EL (cell line): ENCODE results near the gene APOBEC3C.
"Not testable (repeated sequence)": the region's sequence is repeated elsewhere in the genome, so short reads cannot be mapped to it uniquely, and the experiment has no call there.

ENCODE experiments used
- DNase-seq: peaks from one replicate; pipeline ENCODE4 v3.0.0-alpha.2; 2016

APOBEC3C gene

DNA sequence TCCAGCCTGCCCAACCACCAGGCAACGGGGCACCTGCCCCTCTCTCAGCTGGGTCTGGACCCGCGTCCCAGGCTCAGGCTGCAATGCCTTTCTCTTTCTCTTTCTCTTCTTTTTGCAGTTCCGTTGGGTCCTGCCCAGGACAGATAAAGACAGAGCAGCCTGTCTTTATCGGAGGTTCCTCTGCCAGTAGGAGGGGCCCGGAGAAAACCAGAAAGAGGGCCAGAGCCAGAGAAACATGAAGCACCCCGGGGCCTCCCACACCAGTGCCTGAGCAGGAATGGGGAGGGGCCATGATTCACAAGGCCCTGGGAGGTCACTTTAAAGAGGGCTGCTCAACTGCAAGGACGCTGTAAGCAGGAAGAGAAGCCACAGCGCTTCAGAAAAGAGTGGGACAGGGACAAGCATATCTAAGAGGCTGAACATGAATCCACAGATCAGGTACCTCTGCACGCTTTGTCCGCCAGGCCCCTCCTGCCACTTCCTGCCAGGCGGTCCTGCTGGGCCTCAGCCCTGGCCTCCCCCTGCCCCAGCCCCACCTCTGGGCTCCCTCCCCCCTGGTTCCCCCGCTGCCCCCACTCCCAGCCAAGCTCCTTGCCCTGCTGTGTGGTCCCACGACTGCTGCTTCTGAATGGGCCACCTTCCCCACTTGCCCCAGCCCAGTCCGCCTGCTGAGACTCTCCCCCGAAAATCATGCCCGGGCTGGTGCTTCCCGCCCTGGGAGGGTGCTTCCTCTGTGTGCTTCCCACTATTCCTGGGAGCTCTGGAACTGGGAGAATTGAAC is at the start of gene APOBEC3C:
Gene APOBEC3C (plus strand): TSS at position 316 of the 781 bp plus-strand sequence. CDS start 106 bp downstream, at position 422.
- peak; percentile 95 for DNase-seq

- no peak for DNase-seq
These were observed 49.8 kb upstream of the APOBEC3C start for GRCh38 chr22:38964306-38964705.

DNA sequence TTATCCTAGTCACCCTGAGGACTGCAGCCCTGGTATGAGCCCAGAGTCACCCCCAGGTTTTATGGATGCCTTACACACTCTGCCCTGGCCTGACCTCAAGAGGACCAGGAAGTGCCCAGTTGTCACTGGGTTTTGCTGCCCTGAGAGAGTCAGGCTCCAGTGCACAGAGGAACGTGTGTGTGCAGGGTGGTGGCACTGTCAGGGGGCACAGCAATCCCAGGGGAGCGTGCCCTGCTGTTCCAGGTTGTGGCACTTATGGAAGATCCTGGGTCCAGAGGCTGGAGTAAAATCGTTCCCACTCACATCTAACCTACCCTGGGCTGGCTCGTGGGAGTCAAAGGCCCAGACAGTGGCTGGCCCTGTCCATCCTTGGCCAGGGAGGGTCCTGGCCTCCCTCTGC is 49.1 kb upstream of the APOBEC3C start:
- no peak for DNase-seq

GRCh38 chr22:38965614-38966379 is 48.3 kb upstream of the APOBEC3C start:
- DNase-seq = no peak

- DNase-seq = no peak
These were observed 47.7 kb upstream of the APOBEC3C start for GRCh38 chr22:38966380-38966702.

DNA sequence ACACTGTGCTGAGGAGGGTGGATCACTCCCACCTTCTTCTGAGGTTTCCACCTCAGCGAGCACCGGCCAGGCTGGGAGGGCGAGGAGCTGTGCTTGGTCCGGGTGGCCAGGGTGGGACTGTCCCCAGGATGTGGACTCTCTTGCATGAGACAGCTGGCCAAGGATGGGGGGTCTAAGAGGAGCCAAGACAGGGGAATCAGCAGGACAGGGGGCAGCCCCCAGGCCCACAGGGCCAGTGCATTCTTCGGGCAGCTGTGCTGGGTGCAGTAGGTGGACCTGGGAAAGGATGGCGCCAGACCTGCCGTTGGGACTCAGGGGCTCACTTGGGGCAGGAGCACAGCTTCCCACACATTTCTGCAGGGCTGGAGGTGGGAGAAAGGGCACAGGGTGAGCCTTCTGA is 47.1 kb upstream of the APOBEC3C start:
- DNase-seq = no peak

DNA sequence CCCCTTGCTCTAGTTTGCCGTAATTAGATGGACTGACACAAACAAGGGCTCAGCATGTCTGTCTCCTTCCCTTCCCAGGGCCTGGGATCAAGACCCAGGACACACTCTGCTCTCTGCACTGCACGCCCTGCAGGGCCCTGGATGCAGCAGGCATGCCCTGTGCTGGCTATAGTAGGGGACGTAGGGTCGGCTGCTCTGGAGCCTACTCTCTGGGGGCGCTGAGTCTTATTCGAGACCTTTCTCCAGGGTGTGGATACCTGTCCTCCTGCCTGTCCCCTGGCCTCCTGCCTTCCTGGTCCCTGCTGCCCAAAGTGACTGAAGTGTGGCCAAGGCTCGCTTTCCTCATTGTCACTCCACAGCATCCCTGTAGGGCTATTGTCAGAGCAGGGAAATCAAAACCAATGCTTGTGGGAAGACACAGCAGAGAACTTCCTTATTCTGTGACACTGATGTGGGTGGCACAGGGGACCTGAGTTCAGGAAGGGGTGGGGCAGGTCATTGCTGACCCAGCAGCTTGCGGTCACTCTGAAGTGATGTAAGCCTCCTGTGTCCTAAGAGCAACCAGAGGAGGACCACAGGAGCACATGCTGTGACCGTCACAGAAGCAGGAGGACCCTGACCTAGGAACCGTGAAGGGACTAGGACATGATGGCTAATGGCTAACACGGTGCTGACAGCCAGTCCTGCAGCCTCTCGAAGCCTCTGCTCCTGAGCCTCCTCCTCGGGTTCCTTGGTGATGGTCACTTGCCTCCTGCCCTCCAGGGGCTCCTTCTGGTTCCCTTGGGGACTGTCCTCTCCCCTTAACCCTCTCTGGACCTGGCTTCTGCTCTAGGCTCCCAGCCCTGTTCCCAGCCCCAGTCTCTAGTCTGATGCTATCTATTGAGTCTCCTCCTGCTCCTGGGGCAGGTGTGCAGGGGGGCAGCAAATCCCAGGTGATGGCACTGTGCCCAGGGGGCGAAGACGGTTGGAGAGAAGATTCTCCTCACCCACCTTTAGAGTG is 46.3 kb upstream of the APOBEC3C start:
- no peak for DNase-seq

DNA sequence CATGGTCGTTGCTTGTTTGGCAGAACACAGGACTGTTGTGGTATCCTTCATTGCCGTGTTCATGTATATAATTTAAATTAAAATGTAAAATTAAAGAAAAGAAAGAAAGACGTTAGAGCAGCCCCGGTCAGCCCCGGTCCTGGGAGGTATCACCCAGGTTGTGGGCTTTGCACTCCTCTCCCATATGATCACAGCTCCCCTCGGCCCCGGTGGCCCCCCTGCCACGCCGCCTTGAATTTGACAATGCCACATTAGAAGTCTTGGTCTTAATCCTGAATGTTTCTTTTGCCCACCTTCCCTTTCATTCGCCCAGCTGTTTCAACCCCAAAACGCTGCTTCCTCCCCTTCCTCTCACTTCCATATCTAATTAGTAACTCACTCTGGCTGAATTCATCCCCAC is 45.3 kb upstream of the APOBEC3C start:
- no peak for DNase-seq

GRCh38 chr22:38970551-38970950 is 43.5 kb upstream of the APOBEC3C start:
- DNase-seq = no peak

DNA sequence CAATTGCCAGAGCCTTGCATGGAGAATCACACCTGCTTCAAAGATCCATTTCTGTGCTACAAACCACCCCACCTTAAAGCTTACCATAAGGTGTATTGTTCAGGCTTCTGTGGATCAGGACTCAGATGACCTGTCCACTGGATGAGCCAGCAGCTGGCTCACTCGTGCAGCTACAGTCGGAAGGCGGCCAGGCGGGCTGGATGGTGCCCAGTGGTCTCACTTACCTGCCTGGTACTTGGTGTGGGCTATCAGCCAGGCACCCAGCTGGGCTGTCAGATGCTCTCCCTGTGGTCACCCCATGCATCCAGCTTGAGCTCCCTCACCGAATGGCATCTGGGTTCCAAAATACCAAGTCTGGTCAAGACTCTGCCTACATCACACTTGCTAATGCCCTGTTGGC is 42.9 kb upstream of the APOBEC3C start:
- no peak for DNase-seq

DNA sequence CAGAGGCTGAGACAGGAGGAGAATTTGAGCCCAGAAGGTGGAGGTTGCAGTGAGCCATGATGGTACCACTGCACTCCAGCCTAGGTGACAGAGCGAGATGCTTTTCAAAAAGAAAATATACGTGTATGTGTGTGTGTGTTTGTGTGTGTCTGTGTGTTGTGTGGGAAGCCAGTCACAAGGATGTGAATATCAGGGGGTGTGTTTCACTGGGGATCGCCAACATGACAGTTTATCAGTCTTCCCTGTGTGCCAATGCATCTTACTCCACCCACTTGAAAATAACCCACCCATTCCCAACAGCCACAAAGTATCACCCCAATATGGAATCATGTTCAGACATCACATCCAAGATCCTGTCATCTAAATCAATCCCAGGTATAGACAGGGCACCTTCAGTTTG is 42.3 kb upstream of the APOBEC3C start:
- DNase-seq = no peak

- DNase-seq = no peak
These were observed 41.5 kb upstream of the APOBEC3C start for GRCh38 chr22:38972558-38972957.

DNA sequence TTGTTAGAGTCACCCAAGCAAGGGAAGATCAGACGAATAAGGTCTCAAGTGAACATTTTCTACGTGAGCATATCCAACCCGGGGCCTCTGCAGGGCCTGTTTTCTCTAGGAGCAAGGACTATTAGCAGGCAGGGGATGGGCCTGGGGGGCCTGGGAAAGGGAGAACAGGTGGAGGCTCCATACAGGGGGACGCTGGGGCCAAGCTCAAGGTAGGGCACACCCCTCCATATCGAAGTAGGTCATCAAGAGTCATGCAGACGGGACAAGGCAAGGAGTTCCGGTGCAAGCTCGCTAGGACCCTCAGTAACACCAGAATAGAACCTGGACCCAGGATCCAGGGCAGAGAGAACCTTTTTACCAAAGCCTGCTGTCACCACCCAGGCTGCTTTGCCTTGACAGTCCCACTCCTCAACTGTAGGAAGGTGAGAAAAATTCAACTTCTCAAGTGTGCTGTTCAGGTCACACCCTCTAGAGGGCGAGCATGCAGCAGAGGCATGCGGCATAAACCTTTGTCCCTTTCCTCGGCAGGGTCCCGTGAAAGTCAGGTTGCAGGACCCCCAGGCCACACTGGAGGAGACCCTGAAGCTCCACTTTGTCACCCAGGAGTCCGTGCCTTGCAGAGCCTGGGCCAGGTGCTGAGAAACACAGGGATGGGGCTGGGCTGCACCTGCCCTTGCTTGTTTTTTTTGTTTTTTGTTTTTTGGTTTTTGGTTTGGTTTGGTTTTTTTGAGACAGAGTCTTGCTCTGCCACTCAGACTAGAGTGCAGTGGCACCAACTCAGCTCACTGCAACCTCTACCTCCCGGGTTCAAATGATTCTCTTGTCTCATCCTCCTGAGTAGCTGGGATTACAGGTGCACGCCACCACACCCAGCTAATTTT is 40.5 kb upstream of the APOBEC3C start:
- no peak for DNase-seq

- DNase-seq = no peak
These were observed 39.8 kb upstream of the APOBEC3C start for GRCh38 chr22:38974170-38974825.

DNA sequence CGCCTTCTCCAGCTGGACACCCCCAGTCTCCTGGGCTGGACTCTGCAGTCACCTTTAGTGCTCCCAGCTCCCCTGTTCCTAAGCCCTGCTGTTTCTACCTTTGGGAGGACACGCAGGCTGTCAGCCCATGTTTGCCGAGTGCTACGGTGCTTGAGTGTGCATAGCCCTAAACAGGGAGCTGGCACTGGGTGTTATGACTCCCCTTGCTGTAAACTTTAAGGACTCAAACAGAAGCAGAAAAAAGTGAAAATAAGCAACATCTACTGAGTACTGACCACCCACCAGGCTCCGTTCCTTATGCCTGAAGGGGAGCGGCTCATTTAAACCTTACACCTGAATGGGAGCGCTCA is 39.3 kb upstream of the APOBEC3C start:
- DNase-seq = no peak

DNA sequence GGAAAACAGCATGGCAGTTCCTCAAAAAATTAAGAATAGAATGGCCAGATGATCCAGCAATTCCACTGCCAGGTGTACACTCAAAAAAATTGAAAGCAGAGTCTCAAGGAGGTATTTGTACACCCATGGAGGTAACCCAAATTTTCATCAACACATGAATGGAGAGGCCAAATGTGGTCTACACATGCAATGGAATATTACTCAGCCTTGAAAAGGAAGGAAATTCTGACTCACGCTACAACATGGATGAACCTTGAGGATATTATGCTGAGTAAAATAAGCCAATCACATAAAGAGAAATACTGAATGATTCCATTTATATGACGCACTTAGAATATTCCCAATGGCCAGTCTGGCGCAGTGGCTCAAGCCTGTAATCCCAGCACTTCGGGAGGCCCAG is 36.8 kb upstream of the APOBEC3C start:
- not testable (repeated sequence) for DNase-seq

- not testable (repeated sequence) for DNase-seq
These were observed 33.5 kb upstream of the APOBEC3C start for GRCh38 chr22:38980587-38980986.

- peak; percentile 33 for DNase-seq
These were observed 32.8 kb upstream of the APOBEC3C start for GRCh38 chr22:38981005-38981991.

DNA sequence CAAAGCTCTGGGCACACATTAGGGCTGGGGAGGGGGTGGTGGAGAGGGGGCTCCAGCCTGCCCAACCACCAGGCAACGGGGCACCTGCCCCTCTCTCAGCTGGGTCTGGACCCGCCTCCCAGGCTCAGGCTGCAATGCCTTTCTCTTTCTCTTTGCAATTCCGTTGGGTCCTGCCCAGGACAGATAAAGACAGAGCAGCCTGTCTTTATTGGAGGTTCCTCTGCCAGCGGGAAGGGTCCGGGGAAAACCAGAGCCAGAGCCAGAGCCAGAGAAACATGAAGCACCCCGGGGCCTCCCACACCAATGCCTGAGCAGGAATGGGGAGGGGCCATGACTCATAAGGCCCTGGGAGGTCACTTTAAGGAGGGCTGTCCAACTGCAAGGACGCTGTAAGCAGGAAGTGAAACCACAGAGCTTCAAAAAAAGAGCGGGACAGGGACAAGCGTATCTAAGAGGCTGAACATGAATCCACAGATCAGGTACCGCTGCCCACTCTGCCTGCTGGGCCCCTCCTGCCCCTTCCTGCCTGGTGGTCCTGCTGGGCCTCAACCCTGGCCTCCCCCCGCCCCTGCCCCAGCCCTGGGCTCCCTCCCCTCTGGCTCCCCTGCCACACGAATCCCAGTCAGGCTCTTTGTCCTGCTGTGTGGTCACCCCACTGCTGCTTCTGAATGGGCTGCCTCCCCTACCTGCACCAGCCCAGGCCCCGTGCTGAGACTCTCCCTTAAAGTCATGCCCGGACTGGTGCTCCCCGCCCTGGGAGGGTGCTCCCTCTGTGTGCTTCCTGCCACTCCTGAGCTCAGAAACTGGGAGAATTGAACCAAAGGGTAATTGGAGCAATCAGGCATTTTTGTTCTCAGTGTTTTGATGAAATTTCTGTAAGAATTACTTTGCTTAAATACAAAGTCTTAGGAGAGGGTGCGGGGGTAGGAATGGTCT is 31.8 kb upstream of the APOBEC3C start, which contains the start of gene APOBEC3B:
Gene APOBEC3B (plus strand): TSS at position 356 of the 936 bp plus-strand sequence. CDS start 107 bp downstream, at position 463.
- DNase-seq = peak; percentile 93
